GM21737 (cell line): ENCODE results near the gene DRD4.

Experiments used
- ATAC-seq: cut with Tn5 transposase; IDR thresholded peaks from one replicate; pipeline ENCODE4 v1.9.1; 2021; ENCODE audit warnings: mild to moderate bottlenecking, moderate library complexity; ENCODE audit not compliant: unreplicated experiment

DRD4 gene

GRCh38 chr11:620935-621814 lies 15.9 kb upstream of the DRD4 start:
- ATAC-seq, result no peak

GRCh38 chr11:621838-622237 lies 15.2 kb upstream of the DRD4 start:
- ATAC-seq, result no peak

GRCh38 chr11:623349-623869 lies 13.7 kb upstream of the DRD4 start:
- no peak for ATAC-seq

- ATAC-seq, result no peak
These were observed 12.9 kb upstream of the DRD4 start for GRCh38 chr11:623999-624704.

GRCh38 chr11:624705-625635 lies 12.1 kb upstream of the DRD4 start, which contains the start of gene CDHR5:
Gene CDHR5 (minus strand): TSS chr11:624955. CDS start chr11:624902, 53 bp downstream.
- no peak for ATAC-seq

GRCh38 chr11:625636-626268 lies 11.3 kb upstream of the DRD4 start:
- ATAC-seq, result no peak

GRCh38 chr11:626475-627307 lies 10.4 kb upstream of the DRD4 start, which contains the start of gene SCT:
Gene SCT (minus strand): TSS chr11:627181. CDS start chr11:627143, 38 bp downstream.
- ATAC-seq, result no peak

GRCh38 chr11:627308-627576 lies 9.8 kb upstream of the DRD4 start:
- no peak for ATAC-seq

GRCh38 chr11:628056-628455 lies 9.0 kb upstream of the DRD4 start:
- ATAC-seq, result no peak

- ATAC-seq, result no peak
These were observed 7.9 kb upstream of the DRD4 start for GRCh38 chr11:629237-629583.

- ATAC-seq, result no peak
These were observed 6.2 kb upstream of the DRD4 start for GRCh38 chr11:630871-631270.

GRCh38 chr11:635945-636510 lies 1.0 kb upstream of the DRD4 start:
- ATAC-seq, result no peak

GRCh38 chr11:637333-637592 lies 194 bp downstream of the DRD4 start:
- ATAC-seq, result no peak

- no peak for ATAC-seq
These were observed 788 bp downstream of the DRD4 start for GRCh38 chr11:637593-638521.

GRCh38 chr11:638631-639331 lies 1.7 kb downstream of the DRD4 start:
- ATAC-seq, result no peak

- no peak for ATAC-seq
These were observed 2.4 kb downstream of the DRD4 start for GRCh38 chr11:639332-639955.

GRCh38 chr11:640021-640706 lies 3.1 kb downstream of the DRD4 start:
- no peak for ATAC-seq
